Activated naive CD8-positive, alpha-beta T cell treated with anti-CD3 and anti-CD28 coated beads for 36 hours (primary cell): Measurements from ENCODE around the gene GULP1. TPM values are rescaled to one million over a fixed set of nuclear protein-coding genes. Genes with fewer than 3 reads are reported as not detected.

Source experiments
- DNase-seq: peaks from one replicate; pipeline ENCODE4 v3.0.0; 2021
- H3K27ac Mint-ChIP-seq: one replicate; pipeline ENCODE4 v1.8.0; 2022; ENCODE audit warnings: mild to moderate bottlenecking, moderate library complexity, mixed read lengths
- H3K27me3 Mint-ChIP-seq: one replicate; pipeline ENCODE4 v1.8.0; 2022; ENCODE audit warnings: mild to moderate bottlenecking, mixed read lengths
- H3K36me3 Mint-ChIP-seq: one replicate; pipeline ENCODE4 v1.8.0; 2021; ENCODE audit warnings: mild to moderate bottlenecking, mixed read lengths
- H3K4me1 Mint-ChIP-seq: one replicate; pipeline ENCODE4 v1.8.0; 2021; ENCODE audit warnings: mixed read lengths
- H3K4me3 Mint-ChIP-seq: one replicate; pipeline ENCODE4 v1.8.0; 2022; ENCODE audit warnings: mild to moderate bottlenecking, moderate library complexity, mixed read lengths
- H3K9me3 Mint-ChIP-seq: one replicate; pipeline ENCODE4 v1.8.0; 2022; ENCODE audit warnings: mixed read lengths
- total RNA-seq, 2 experiments: library from RNA; stranded (reverse); gene quantifications; one replicate each; pipeline ENCODE4 v1.2.3, GENCODE V29; 2021

The GULP1 gene
- total RNA-seq, 2 experiments from 2014 or later = not detected

DNA sequence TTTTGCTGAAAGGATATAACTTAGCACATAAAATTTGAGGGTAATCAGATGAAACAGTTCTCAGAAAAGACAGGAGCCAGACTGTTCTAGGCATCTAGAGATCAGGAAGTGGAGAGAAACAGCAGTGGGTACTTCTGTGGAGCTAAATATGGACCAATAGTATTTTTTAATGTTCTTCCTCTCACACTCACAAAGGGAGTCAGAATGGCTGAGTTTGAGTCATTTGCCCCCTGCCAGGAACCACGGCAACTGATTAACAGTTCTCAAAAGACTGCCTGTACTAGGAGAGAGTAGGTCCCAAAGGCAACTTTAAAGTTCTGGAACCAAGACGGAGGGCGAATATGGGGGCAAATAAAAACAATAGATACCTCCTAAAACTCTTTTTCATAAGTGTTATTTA is 107.5 kb downstream of the GULP1 start:
- DNase-seq = no peak
- H3K4me1 Mint-ChIP-seq = no peaks in the 10 kb centered on the region
- no peak overlapping the region for H3K27ac Mint-ChIP-seq
- no peak overlapping the region for H3K4me3 Mint-ChIP-seq
- H3K9me3 Mint-ChIP-seq = no peaks in the 10 kb centered on the region
- H3K27me3 Mint-ChIP-seq = peaks cover 4% of the 10 kb centered on the region
- no peaks in the 10 kb centered on the region for H3K36me3 Mint-ChIP-seq

- no peaks in the 10 kb centered on the region for H3K36me3 Mint-ChIP-seq
- no peak for DNase-seq
- no peak overlapping the region for H3K27ac Mint-ChIP-seq
- no peak overlapping the region for H3K4me3 Mint-ChIP-seq
- peaks cover 5% of the 10 kb centered on the region for H3K9me3 Mint-ChIP-seq
- no peaks in the 10 kb centered on the region for H3K27me3 Mint-ChIP-seq
- no peaks in the 10 kb centered on the region for H3K4me1 Mint-ChIP-seq
These were observed 112.0 kb downstream of the GULP1 start for GRCh38 chr2:188403676-188404075.

GRCh38 chr2:188404341-188405004 is 112.8 kb downstream of the GULP1 start:
- no peak for DNase-seq
- Mint-ChIP-seq H3K4me1 (no peaks in the 10 kb centered on the region), H3K9me3 (peaks cover 5% of the 10 kb centered on the region), H3K36me3 (no peaks in the 10 kb centered on the region), H3K27ac (no peak overlapping the region), H3K27me3 (no peaks in the 10 kb centered on the region), H3K4me3 (no peak overlapping the region)

GRCh38 chr2:188406414-188406813 is 114.7 kb downstream of the GULP1 start:
- DNase-seq = no peak
- Mint-ChIP-seq H3K4me1 (no peaks in the 10 kb centered on the region), H3K4me3 (no peak overlapping the region), H3K27ac (no peak overlapping the region), H3K36me3 (no peaks in the 10 kb centered on the region), H3K27me3 (no peaks in the 10 kb centered on the region), H3K9me3 (peaks cover 5% of the 10 kb centered on the region)

DNA sequence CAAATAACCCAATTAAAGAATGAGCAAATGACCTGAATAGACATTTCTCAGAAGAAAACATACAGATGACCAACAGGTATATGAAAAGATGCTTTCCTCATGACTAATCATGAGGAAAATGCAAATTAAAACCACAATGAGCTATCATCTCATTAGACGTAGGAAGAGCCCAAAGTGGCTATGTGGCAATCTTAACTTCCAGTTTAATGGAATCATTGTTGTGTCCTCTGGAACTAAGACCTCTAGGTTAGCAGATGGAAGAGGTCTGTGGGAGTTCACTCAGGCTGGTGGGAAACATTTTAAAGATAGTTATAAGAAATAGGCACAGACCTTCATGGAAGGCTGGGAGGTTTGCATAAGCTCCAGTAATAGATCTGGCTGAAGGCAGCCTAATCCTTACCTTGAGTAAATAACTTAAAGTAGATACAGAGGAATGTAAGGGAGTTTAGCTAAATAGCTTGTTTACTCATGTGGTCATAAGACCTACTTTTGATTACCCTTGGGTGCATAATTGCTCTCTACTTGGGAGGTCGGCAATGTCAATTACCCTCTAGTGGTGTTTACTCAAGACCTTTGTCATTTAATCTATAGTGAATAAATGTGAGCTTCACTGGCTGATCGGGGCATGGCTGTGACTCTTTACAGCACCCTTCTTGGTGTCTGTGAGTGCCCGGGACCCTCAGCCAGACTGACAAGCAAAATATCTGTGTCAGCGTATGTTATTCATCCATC is 119.0 kb downstream of the GULP1 start:
- no peak for DNase-seq
- no peaks in the 10 kb centered on the region for H3K4me1 Mint-ChIP-seq
- H3K9me3 Mint-ChIP-seq = peaks cover 5% of the 10 kb centered on the region
- no peak overlapping the region for H3K27ac Mint-ChIP-seq
- no peak overlapping the region for H3K4me3 Mint-ChIP-seq
- H3K27me3 Mint-ChIP-seq = no peaks in the 10 kb centered on the region
- no peaks in the 10 kb centered on the region for H3K36me3 Mint-ChIP-seq

GRCh38 chr2:188412190-188412589 is 120.5 kb downstream of the GULP1 start:
- no peaks in the 10 kb centered on the region for H3K4me1 Mint-ChIP-seq
- H3K9me3 Mint-ChIP-seq = peaks cover 2% of the 10 kb centered on the region
- no peak overlapping the region for H3K27ac Mint-ChIP-seq
- H3K27me3 Mint-ChIP-seq = no peaks in the 10 kb centered on the region
- no peaks in the 10 kb centered on the region for H3K36me3 Mint-ChIP-seq
- no peak overlapping the region for H3K4me3 Mint-ChIP-seq
- no peak for DNase-seq

DNA sequence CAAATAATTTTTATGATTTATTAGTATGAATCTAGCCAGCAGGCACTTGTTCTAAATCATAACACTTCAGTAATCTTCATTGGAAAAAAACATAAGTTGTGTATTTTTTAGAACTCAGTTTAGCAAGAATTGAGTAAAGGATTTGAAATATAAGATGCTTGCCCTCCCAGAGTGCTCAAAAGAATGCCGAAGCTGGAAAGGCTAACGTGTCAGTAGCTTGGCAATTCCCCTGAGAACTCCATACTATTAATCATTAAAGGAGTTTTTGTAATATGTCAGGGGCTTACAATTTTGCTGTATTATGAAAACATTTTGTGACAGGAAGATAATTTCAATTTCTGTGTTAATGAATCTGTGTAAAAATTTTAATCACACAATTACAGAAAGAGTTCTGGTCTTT is 122.7 kb downstream of the GULP1 start:
- no peaks in the 10 kb centered on the region for H3K36me3 Mint-ChIP-seq
- no peaks in the 10 kb centered on the region for H3K9me3 Mint-ChIP-seq
- H3K4me1 Mint-ChIP-seq = no peaks in the 10 kb centered on the region
- H3K27me3 Mint-ChIP-seq = no peaks in the 10 kb centered on the region
- no peak for DNase-seq
- no peak overlapping the region for H3K4me3 Mint-ChIP-seq
- H3K27ac Mint-ChIP-seq = no peak overlapping the region

DNA sequence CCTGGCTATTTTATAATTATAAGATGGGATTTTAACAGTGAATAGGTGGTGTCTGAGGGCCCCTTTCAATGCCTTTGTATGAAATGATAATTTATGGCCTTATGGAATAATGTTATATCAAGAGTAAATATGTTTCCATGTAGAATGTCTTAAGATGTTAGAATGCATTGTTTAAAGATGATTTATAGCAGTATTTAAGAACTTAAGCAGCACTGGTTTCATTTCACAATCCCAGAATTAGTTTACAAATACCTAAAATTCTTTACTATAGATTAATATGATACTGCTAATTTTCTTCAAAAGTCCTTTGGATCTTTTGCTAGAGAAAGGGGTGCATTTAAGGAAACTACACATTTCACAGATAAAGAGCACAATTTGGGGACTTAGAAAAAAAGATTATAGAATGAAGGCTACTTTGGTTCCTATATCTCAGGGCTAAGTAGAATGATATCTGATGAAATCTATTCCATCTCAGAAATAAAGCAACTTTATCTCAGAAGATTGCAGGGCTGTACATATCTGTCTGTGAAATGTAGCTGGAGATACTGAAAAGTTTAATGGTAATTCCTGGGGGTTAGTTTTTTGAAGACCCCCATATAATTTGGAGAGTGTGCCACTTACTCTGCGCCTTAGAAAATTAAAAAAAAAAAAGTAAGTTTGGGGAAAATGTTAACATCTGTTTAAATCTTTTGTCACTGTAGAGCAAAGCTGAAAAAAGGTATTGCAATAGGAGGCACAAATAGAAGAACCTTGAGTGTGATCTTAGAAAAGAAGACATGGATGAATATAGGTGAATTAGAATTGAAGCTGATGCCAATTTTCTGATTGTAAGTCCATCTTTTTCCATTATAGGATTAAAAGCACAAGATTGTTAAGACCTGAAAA is 123.4 kb downstream of the GULP1 start:
- H3K9me3 Mint-ChIP-seq = no peaks in the 10 kb centered on the region
- no peak overlapping the region for H3K27ac Mint-ChIP-seq
- H3K36me3 Mint-ChIP-seq = no peaks in the 10 kb centered on the region
- DNase-seq = no peak
- H3K27me3 Mint-ChIP-seq = no peaks in the 10 kb centered on the region
- no peaks in the 10 kb centered on the region for H3K4me1 Mint-ChIP-seq
- no peak overlapping the region for H3K4me3 Mint-ChIP-seq

DNA sequence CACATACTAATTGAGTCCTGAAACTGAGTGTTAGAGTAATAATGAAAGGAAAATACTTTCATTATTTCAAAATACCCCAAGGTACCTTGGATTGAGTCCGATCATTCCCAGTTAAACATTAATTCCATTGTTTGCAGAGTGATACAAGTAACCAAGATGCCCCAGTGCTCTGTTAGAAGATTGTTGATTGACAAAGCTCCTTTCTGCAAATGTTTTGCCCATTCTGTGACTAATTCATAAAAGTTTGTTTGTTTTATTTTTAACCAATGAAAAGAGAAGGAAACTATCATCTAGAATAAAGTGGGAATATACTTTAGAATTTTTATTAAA is 124.0 kb downstream of the GULP1 start:
- DNase-seq = no peak
- no peaks in the 10 kb centered on the region for H3K4me1 Mint-ChIP-seq
- H3K9me3 Mint-ChIP-seq = no peaks in the 10 kb centered on the region
- no peaks in the 10 kb centered on the region for H3K27me3 Mint-ChIP-seq
- H3K4me3 Mint-ChIP-seq = no peak overlapping the region
- H3K27ac Mint-ChIP-seq = no peak overlapping the region
- H3K36me3 Mint-ChIP-seq = no peaks in the 10 kb centered on the region

- Mint-ChIP-seq H3K27me3 (no peaks in the 10 kb centered on the region), H3K4me3 (no peak overlapping the region), H3K9me3 (no peaks in the 10 kb centered on the region), H3K27ac (no peak overlapping the region), H3K36me3 (no peaks in the 10 kb centered on the region), H3K4me1 (no peaks in the 10 kb centered on the region)
- DNase-seq = no peak
These were observed 124.7 kb downstream of the GULP1 start for GRCh38 chr2:188416367-188416766.

DNA sequence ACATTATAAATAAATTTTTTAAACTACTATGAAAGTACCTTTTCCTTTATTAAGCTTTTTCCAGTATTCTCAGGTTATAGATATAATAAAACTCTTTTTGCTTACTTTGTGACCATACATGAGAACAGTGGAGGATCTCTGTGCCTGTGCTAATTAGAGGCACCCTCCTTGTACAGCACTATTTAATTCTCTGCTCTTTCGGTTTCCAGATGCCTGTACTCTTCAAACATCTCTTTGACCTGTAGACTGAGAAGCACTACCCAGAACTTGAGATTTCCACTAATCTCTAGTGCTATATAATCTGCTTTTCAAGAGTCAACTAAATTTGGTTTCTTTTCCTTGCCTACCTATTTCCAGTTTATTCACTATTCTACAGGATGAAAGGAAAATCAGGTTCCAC is 131.1 kb downstream of the GULP1 start:
- no peaks in the 10 kb centered on the region for H3K4me1 Mint-ChIP-seq
- no peaks in the 10 kb centered on the region for H3K27me3 Mint-ChIP-seq
- DNase-seq = no peak
- no peak overlapping the region for H3K4me3 Mint-ChIP-seq
- H3K36me3 Mint-ChIP-seq = no peaks in the 10 kb centered on the region
- H3K9me3 Mint-ChIP-seq = no peaks in the 10 kb centered on the region
- no peak overlapping the region for H3K27ac Mint-ChIP-seq

DNA sequence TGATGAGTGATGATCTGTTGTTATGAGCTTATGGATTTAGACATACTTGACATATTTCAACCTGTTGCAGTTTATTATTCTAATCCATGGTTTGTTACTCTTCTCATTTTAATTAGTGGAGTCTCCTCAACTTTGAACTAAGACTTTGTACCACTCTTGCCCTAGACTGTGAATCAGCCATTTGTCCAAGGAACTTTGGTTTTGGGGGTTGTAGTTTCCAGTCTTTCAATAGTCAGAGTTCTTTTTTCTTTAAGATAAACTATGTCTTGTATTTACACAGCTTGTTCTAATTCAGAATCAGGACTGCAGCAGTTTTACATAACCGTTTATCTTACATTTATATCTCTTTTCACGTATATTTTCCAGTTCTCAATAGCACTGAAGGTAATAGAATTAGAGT is 133.6 kb downstream of the GULP1 start:
- Mint-ChIP-seq H3K27ac (no peak overlapping the region), H3K27me3 (no peaks in the 10 kb centered on the region), H3K4me1 (no peaks in the 10 kb centered on the region), H3K36me3 (no peaks in the 10 kb centered on the region), H3K9me3 (no peaks in the 10 kb centered on the region), H3K4me3 (no peak overlapping the region)
- DNase-seq = no peak

GRCh38 chr2:188426121-188426520 is 134.4 kb downstream of the GULP1 start:
- no peaks in the 10 kb centered on the region for H3K27me3 Mint-ChIP-seq
- H3K9me3 Mint-ChIP-seq = no peaks in the 10 kb centered on the region
- H3K4me3 Mint-ChIP-seq = no peak overlapping the region
- no peaks in the 10 kb centered on the region for H3K36me3 Mint-ChIP-seq
- no peaks in the 10 kb centered on the region for H3K4me1 Mint-ChIP-seq
- H3K27ac Mint-ChIP-seq = no peak overlapping the region
- DNase-seq = no peak

DNA sequence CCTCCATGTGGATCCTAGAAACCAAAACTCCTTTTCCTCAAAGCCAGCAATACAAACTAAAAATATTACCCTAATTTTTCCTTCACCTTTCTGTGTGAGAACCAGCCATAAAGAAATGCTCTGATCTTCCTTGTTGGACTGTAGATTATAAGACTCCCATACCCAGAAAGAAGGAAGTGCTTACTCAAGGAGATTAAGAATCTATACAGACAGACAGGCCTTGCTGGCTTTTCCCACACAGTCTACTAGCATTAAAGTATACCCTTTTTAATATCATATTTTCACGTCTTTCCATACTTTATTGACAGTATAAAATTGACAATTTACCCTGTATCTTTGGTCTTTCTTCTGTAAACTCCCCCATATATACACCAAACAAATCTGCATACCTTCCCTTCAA is 139.0 kb downstream of the GULP1 start:
- H3K4me1 Mint-ChIP-seq = no peaks in the 10 kb centered on the region
- H3K9me3 Mint-ChIP-seq = no peaks in the 10 kb centered on the region
- no peaks in the 10 kb centered on the region for H3K27me3 Mint-ChIP-seq
- H3K4me3 Mint-ChIP-seq = no peak overlapping the region
- H3K36me3 Mint-ChIP-seq = no peaks in the 10 kb centered on the region
- no peak for DNase-seq
- no peak overlapping the region for H3K27ac Mint-ChIP-seq

GRCh38 chr2:188434018-188434417 is 142.3 kb downstream of the GULP1 start:
- H3K9me3 Mint-ChIP-seq = no peaks in the 10 kb centered on the region
- H3K27ac Mint-ChIP-seq = no peak overlapping the region
- DNase-seq = no peak
- H3K4me1 Mint-ChIP-seq = no peaks in the 10 kb centered on the region
- H3K36me3 Mint-ChIP-seq = no peaks in the 10 kb centered on the region
- no peak overlapping the region for H3K4me3 Mint-ChIP-seq
- H3K27me3 Mint-ChIP-seq = no peaks in the 10 kb centered on the region
